Esophagus muscularis mucosa (tissue), 4 donors: ENCODE results near the gene KIF19. TPM values are rescaled to one million over a fixed set of nuclear protein-coding genes. Genes with fewer than 3 reads are reported as not detected.

ENCODE experiments used
- DNase-seq: peaks from one replicate; pipeline ENCODE4 v3.0.0-alpha.2; 2017; ENCODE audit errors: extremely low spot score
- H3K27ac ChIP-seq, 4 donors: fragments of 200-600 bp; sonication (generic); replicated peaks in 1 of 4; 1 replicate in 3 of 4; 2 replicates in 1 of 4; pipeline ENCODE4 v1.5.1; 2016 to 2019; ENCODE audit warnings: mild to moderate bottlenecking in 1 of 4
- H3K27me3 ChIP-seq, 4 donors: fragments of 200-600 bp; sonication (generic); one replicate each; pipeline versions ENCODE4 v1.5.1 to v1.6.0; 2016 to 2019
- H3K36me3 ChIP-seq, 4 donors: fragments of 200-600 bp; sonication (generic); one replicate each; pipeline ENCODE4 v1.5.1; 2016 to 2019
- H3K4me1 ChIP-seq, 4 donors: fragments of 200-600 bp; sonication (generic); one replicate each; pipeline ENCODE4 v1.5.1; 2016 to 2019
- H3K4me3 ChIP-seq, 4 donors: fragments of 200-600 bp; sonication (generic); 1 replicate in 2 of 4; 2 replicates in 2 of 4; pipeline ENCODE4 v1.5.1; 2016 to 2019; ENCODE audit warnings: mild to moderate bottlenecking in 4 of 4, moderate library complexity in 1 of 4
- H3K9me3 ChIP-seq, 4 donors: fragments of 200-600 bp; sonication (generic); 1 replicate in 3 of 4; 2 replicates in 1 of 4; pipeline ENCODE4 v1.5.1; 2016 to 2019
- CTCF ChIP-seq, 3 experiments: fragments of 200-600 bp in 2 of 3; fragments of 450-650 bp in 1 of 3; sonication (generic) in 2 of 3; IDR thresholded peaks; one replicate each; pipeline ENCODE4 v1.5.1; 2017 to 2019; ENCODE audit warnings: antibody characterized with exemption in 3 of 3, mild to moderate bottlenecking in 2 of 3, moderate library complexity in 1 of 3
- EP300 ChIP-seq: sonication (generic); formaldehyde crosslinking; IDR thresholded peaks from one replicate; pipeline ENCODE4 v1.6.1; 2017; ENCODE audit warnings: antibody characterized with exemption
- POLR2A ChIP-seq: fragments of 450-650 bp; IDR thresholded peaks from one replicate; pipeline ENCODE4 v1.6.1; 2017; ENCODE audit warnings: antibody characterized with exemption, moderate library complexity, mild to moderate bottlenecking, low read depth
- POLR2AphosphoS5 ChIP-seq, 2 donors: sonication (generic); formaldehyde crosslinking; IDR thresholded peaks; one replicate each; pipeline ENCODE4 v1.6.1; 2017; ENCODE audit warnings: antibody characterized with exemption in 2 of 2
- WGBS: methylation state at CpG from one replicate; pipeline ENCODE4 v1.1.5; 2018; 5-methylcytosine and 5-hydroxymethylcytosine counted together
- intact Hi-C: fragments of 100-400 bp; cut with DNase I; formaldehyde crosslinking; loops from one replicate; pipeline ENCODE4 v1.15.1; 2023
- total RNA-seq, 4 donors: library from RNA; depleted of rRNA; stranded (reverse); fragments of >200 nt; gene quantifications; one replicate each; pipeline versions ENCODE4 v1.1.0 to v1.2.1, GENCODE V29; 2016

The KIF19 gene
- total RNA-seq, 4 donors from 2014 or later, result under 0.01 to 3.8 (median 1.3) TPM

- Histone ChIP-seq H3K4me3 (no peak within 1 kb of the TSS), H3K9me3 (no peaks in the 10 kb centered on the region), H3K4me1 (peaks cover 0 to 28% (median 22%) of the 10 kb centered on the region in 4 donors), H3K27me3 (peaks cover 0 to 72% (median 42%) of the 10 kb centered on the region in 4 donors), H3K36me3 (no peaks in the 10 kb centered on the region), H3K27ac (no peak within 1 kb of the TSS)
- intact Hi-C loops, result loop anchor here (5.0 kb wide), 1 partner anchor 149 kb away; the partner anchor contains the start of gene TTYH2
- no peak for DNase-seq
- 24% methylated on average over 23 of the region's 28 CpGs for WGBS
- TF ChIP-seq EP300 (no peak), CTCF (IDR thresholded peaks at IDR 0.05) (peak; percentile 62 to 72 (median 63)), POLR2AphosphoS5 (IDR thresholded peaks at IDR 0.05) (peak in 1 of 2 donors; percentile 10)
Measured at GRCh38 chr17:74361230-74362068, 35.4 kb downstream of the KIF19 start, which contains the start of gene BTBD17. BTBD17 (minus strand) TSS chr17:74361868; CDS start chr17:74361819, 49 bp downstream.

GRCh38 chr17:74362069-74362405 lies 36.0 kb downstream of the KIF19 start:
- Histone ChIP-seq H3K27me3 (peaks cover 0 to 67% (median 40%) of the 10 kb centered on the region in 4 donors), H3K4me1 (peaks cover 0 to 22% (median 16%) of the 10 kb centered on the region in 4 donors), H3K9me3 (no peaks in the 10 kb centered on the region), H3K4me3 (no peak overlapping the region), H3K27ac (no peak overlapping the region), H3K36me3 (no peaks in the 10 kb centered on the region)
- intact Hi-C loops, result loop anchor here (5.0 kb wide), 1 partner anchor 150 kb away; the partner anchor contains the start of gene TTYH2
- WGBS, result no CpG with 5 or more reads among the region's 9 CpGs
- TF ChIP-seq POLR2AphosphoS5 (IDR thresholded peaks at IDR 0.05), result no peak
- no peak for TF ChIP-seq EP300
- no peak for TF ChIP-seq CTCF (IDR thresholded peaks at IDR 0.05)
- no peak for TF ChIP-seq POLR2A
- DNase-seq, result no peak

GRCh38 chr17:74362810-74363498 lies 36.9 kb downstream of the KIF19 start:
- no peak for DNase-seq
- Histone ChIP-seq H3K27ac (no peak overlapping the region), H3K4me1 (peaks cover 0 to 15% (median 11%) of the 10 kb centered on the region in 4 donors), H3K36me3 (no peaks in the 10 kb centered on the region), H3K9me3 (no peaks in the 10 kb centered on the region), H3K27me3 (peaks cover 0 to 62% (median 31%) of the 10 kb centered on the region in 4 donors), H3K4me3 (no peak overlapping the region)
- 64% methylated on average over 13 of the region's 14 CpGs for WGBS
- intact Hi-C loops, result loop anchor here (5.0 kb wide), 1 partner anchor 151 kb away; the partner anchor contains the start of gene TTYH2
- TF ChIP-seq CTCF (IDR thresholded peaks at IDR 0.05) (no peak), POLR2AphosphoS5 (IDR thresholded peaks at IDR 0.05) (no peak), POLR2A (no peak), EP300 (no peak)

GRCh38 chr17:74367206-74367605 lies 41.2 kb downstream of the KIF19 start, which contains the start of gene GPR142:
GPR142 (plus strand) TSS chr17:74367506; CDS start chr17:74369541, 2,035 bp downstream.
- Histone ChIP-seq H3K4me1 (peaks cover 0 to 16% (median 15%) of the 10 kb centered on the region in 4 donors), H3K27ac (no peak within 1 kb of the TSS), H3K36me3 (no peaks in the 10 kb centered on the region), H3K4me3 (no peak within 1 kb of the TSS), H3K27me3 (peaks cover 0 to 60% (median under 1%) of the 10 kb centered on the region in 4 donors), H3K9me3 (no peaks in the 10 kb centered on the region)
- DNase-seq, result no peak
- 68% methylated on average over 5 of the region's 5 CpGs for WGBS
- intact Hi-C loops, result no loop called here
- TF ChIP-seq POLR2AphosphoS5 (IDR thresholded peaks at IDR 0.05) (no peak), CTCF (IDR thresholded peaks at IDR 0.05) (no peak), POLR2A (no peak), EP300 (no peak)
